GM12878 (cell line): ENCODE data around the gene ASPDH. TPM values are rescaled to one million over a fixed set of nuclear protein-coding genes. Genes with fewer than 3 reads are reported as not detected.

Experiments
- ATAC-seq: fragments of 200-7000 bp; cut with Tn5 transposase; 3 replicates; pipeline ENCODE4 v1.9.1; 2020; ENCODE audit warnings: mild to moderate bottlenecking, moderate library complexity
- BruUV-seq: library from RNA; stranded (reverse); fragments of 400-500 nt; replicated peaks from 2 replicates; lab custom pipeline; 2021; lab: Mats Ljungman, UMichigan
- CTCF ChIA-PET: fragments of 300-600 bp; sonication (Branson Sonifier 250); formaldehyde crosslinking; extraction: SDS; loops from one replicate; lab custom pipeline; 2021; ENCODE audit warnings: inconsistent platforms; lab: Yijun Ruan, JAX
- POLR2A ChIA-PET: fragments of 350-600 bp; formaldehyde crosslinking; extraction: SDS; loops from one replicate; lab custom pipeline; 2021; ENCODE audit warnings: inconsistent platforms; lab: Charles Lee
- RAD21 ChIA-PET: fragments of 300-600 bp; sonication (Branson Sonifier 250); formaldehyde crosslinking; loops from one replicate; lab custom pipeline; 2023; ENCODE audit warnings: antibody characterized with exemption; ENCODE audit not compliant: unreplicated experiment; lab: Charles Lee
- SMC1A ChIA-PET: fragments of 300-600 bp; sonication (Branson Sonifier 250); formaldehyde crosslinking; loops from one replicate; lab custom pipeline; 2023; ENCODE audit not compliant: unreplicated experiment, uncharacterized antibody; lab: Charles Lee
- DNase-seq: peaks from one replicate; pipeline ENCODE4 v3.0.0-alpha.2; 2011; ENCODE audit warnings: low read depth, low spot score
- FAIRE-seq: peaks from 3 replicates; lab custom pipeline; 2011; peaks lifted over from hg19 to GRCh38; lab: Jason Lieb, UNC
- H2AFZ ChIP-seq: 2 replicates; pipeline ENCODE4 v1.6.0; 2011; ENCODE audit warnings: low read depth, low read length, control low read depth; ENCODE audit not compliant: control insufficient read depth
- H3K27ac ChIP-seq: 2 replicates; pipeline ENCODE4 v1.5.1; 2011; ENCODE audit warnings: control low read depth; ENCODE audit not compliant: control insufficient read depth, insufficient read depth
- H3K27me3 ChIP-seq, 2 experiments: replicated peaks in 1 of 2; 2 replicates each; pipeline versions ENCODE4 v1.6.0 to v1.6.1; 2011; ENCODE audit warnings: low read length in 1 of 2; ENCODE audit not compliant: control insufficient read depth in 2 of 2, insufficient read depth in 2 of 2
- H3K36me3 ChIP-seq, 2 experiments: 2 replicates each; pipeline ENCODE4 v1.5.1; 2011; ENCODE audit warnings: low read length in 1 of 2; ENCODE audit not compliant: control insufficient read depth in 2 of 2, insufficient read depth in 2 of 2
- H3K4me1 ChIP-seq: 2 replicates; pipeline ENCODE4 v1.6.1; 2011; ENCODE audit warnings: mild to moderate bottlenecking, low read length, moderate library complexity, mixed read lengths; ENCODE audit not compliant: control insufficient read depth, insufficient read depth
- H3K4me2 ChIP-seq: 2 replicates; pipeline ENCODE4 v1.6.0; 2011; ENCODE audit warnings: control low read depth; ENCODE audit not compliant: control insufficient read depth, insufficient read depth
- H3K4me3 ChIP-seq: fragments of 200-600 bp; sonication (generic); 2 replicates; pipeline ENCODE4 v1.5.1; 2016
- H3K79me2 ChIP-seq: 2 replicates; pipeline ENCODE4 v1.6.0; 2011; ENCODE audit warnings: low read length; ENCODE audit not compliant: control insufficient read depth, insufficient read depth
- H3K9ac ChIP-seq: 2 replicates; pipeline ENCODE4 v1.8.0; 2011; ENCODE audit warnings: low read length, control low read depth, mixed read lengths; ENCODE audit not compliant: control insufficient read depth, insufficient read depth
- H3K9me3 ChIP-seq: replicated peaks from 3 replicates; pipeline ENCODE4 v1.5.1; 2011; ENCODE audit warnings: mild to moderate bottlenecking, low read length; ENCODE audit not compliant: control insufficient read depth, insufficient read depth
- H4K20me1 ChIP-seq: 2 replicates; pipeline ENCODE4 v1.6.0; 2011; ENCODE audit not compliant: control insufficient read depth, insufficient read depth
- GABPA ChIP-seq: IDR thresholded peaks from 2 replicates; pipeline ENCODE4 v1.6.1; 2014; ENCODE audit warnings: antibody characterized with exemption, low read depth, mild to moderate bottlenecking, inconsistent platforms
- GATAD2B ChIP-seq: fragments of 450-650 bp; conservative IDR thresholded peaks from 2 replicates; pipeline ENCODE4 v1.6.1; 2017; ENCODE audit warnings: low read depth, mild to moderate bottlenecking, moderate library complexity
- HCFC1 ChIP-seq: fragments of 150-350 bp; IDR thresholded peaks from 2 replicates; pipeline ENCODE4 v1.6.1; 2014; ENCODE audit warnings: low read length
- KDM1A ChIP-seq: fragments of 200-600 bp; sonication (generic); IDR thresholded peaks from 2 replicates; pipeline ENCODE4 v1.6.1; 2016; ENCODE audit warnings: borderline replicate concordance
- KLF5 ChIP-seq: fragments of 450-650 bp; IDR thresholded peaks from 2 replicates; pipeline ENCODE4 v1.6.1; 2014; ENCODE audit warnings: mild to moderate bottlenecking; ENCODE audit not compliant: partially characterized antibody
- MEF2A ChIP-seq: IDR thresholded peaks from 2 replicates; pipeline ENCODE4 v1.6.1; 2011; ENCODE audit warnings: low read depth, mild to moderate bottlenecking, low read length, moderate library complexity; ENCODE audit not compliant: insufficient read depth
- RCOR1 ChIP-seq: conservative IDR thresholded peaks from 2 replicates; pipeline ENCODE4 v1.6.1; 2012; ENCODE audit warnings: low read depth, low read length, improper control_type of control experiment
- STAT3 ChIP-seq: IDR thresholded peaks from 2 replicates; pipeline ENCODE4 v1.6.1; 2011; ENCODE audit warnings: low read depth, low read length, improper control_type of control experiment
- TBL1XR1 ChIP-seq: IDR thresholded peaks from 2 replicates; pipeline ENCODE4 v1.6.1; 2012; ENCODE audit warnings: low read depth, low read length, improper control_type of control experiment
- TCF3 ChIP-seq: IDR thresholded peaks from 2 replicates; pipeline ENCODE4 v1.6.1; 2012; ENCODE audit warnings: low read depth, mild to moderate bottlenecking, low read length, borderline replicate concordance; ENCODE audit not compliant: insufficient read depth
- ZNF24 ChIP-seq: fragments of 450-650 bp; IDR thresholded peaks from 2 replicates; pipeline ENCODE4 v1.6.1; 2017; ENCODE audit warnings: antibody characterized with exemption, mild to moderate bottlenecking
- WGBS: methylation state at CpG from one replicate; pipeline ENCODE4 v1.1.6; 2016; ENCODE audit warnings: low lambda C conversion rate; ENCODE audit not compliant: insufficient replicate concordance, insufficient coverage; ENCODE audit errors: missing lambda C conversion rate; 5-methylcytosine and 5-hydroxymethylcytosine counted together
- in situ Hi-C: fragments of 300-500 bp; cut with MboI; formaldehyde crosslinking; loops from 9 replicates; pipeline ENCODE4 v1.14.3; 2018; ENCODE audit warnings: mixed read lengths
- intact Hi-C: fragments of 100-400 bp; cut with micrococcal nuclease; formaldehyde crosslinking; loops from one replicate; pipeline ENCODE4 v1.14.2; 2022; ENCODE audit not compliant: unreplicated experiment
- polyA plus RNA-seq, 11 experiments: library from polyadenylated mRNA; depleted of rRNA in 4 of 11; unstranded in 6 of 11; stranded (reverse) in 5 of 11; fragments of >200 nt; fragmentation: Nextera tagmentation in 4 of 11; fragmentation: Illumina TruSeq in 1 of 11; extraction: Ambion mirVana in 4 of 11; extraction: Trizol in 1 of 11; gene quantifications; 1 replicate in 1 of 11; 2 replicates in 10 of 11; pipeline versions ENCODE4 v1.2.1 to v1.2.3, GENCODE V29; 2011 to 2016; ENCODE audit warnings: inconsistent platforms in 2 of 11, missing spikeins in 2 of 11, low read depth in 1 of 11
- total RNA-seq, 4 experiments: library from RNA; depleted of rRNA in 3 of 4; stranded (reverse); fragments of >200 nt in 3 of 4; fragmentation: Illumina TruSeq in 1 of 4; extraction: Trizol in 1 of 4; gene quantifications; 2 replicates each; pipeline versions ENCODE4 v1.2.1 to v1.2.3, GENCODE V29; 2013 to 2021
- TF ChIP-seq, protein P1 (sequence below): IDR thresholded peaks from 2 replicates; pipeline ENCODE4 v1.6.1; 2012; ENCODE audit warnings: low read depth, low read length, improper control_type of control experiment
- TF ChIP-seq, protein P2 (sequence below): fragments of 450-650 bp; formaldehyde crosslinking; IDR thresholded peaks from 2 replicates; pipeline ENCODE4 v1.4.0; 2020; ENCODE audit warnings: mild to moderate bottlenecking, moderate library complexity

Gene ASPDH
- total and polyA plus RNA-seq, 10 of the 15 experiments (the other 5 are each of a cell fraction or from before 2014, with no cell fraction given), result not detected

DNA sequence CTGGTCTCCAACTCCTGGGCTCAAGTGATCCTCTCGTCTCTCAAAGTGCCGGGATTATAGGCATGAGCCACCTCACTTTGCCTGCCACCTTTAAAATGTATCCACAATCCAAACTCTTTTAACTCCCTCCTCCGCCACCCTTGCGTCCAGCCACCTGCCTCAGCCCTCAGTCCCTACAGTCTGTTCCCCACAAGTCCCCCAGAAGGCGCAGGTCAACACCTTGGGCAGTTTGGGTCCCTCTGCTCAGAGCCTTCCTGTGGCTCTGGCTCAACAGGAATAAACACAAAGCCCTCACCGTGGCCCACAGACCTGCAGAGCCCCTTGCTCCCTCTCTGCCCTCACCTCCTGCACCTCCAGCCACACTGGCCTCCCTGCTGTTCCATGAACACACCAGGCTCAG, 44.9 kb downstream of the ASPDH start:
- ATAC-seq, result no peak
- RAD21 ChIA-PET, result no interaction called here
- WGBS, result 41% methylated on average over 6 of the region's 6 CpGs

More for the DNA sequence above, 44.9 kb downstream of the ASPDH start:
- POLR2A ChIA-PET, result no interaction called here
- Histone ChIP-seq H3K4me3 (no peak overlapping the region), H3K9ac (no peak overlapping the region), H3K4me2 (no peak overlapping the region), H3K27ac (no peak overlapping the region), H3K4me1 (no peaks in the 10 kb centered on the region), H4K20me1 (no peaks in the 10 kb centered on the region), H3K79me2 (no peaks in the 10 kb centered on the region), H2AFZ (no peak overlapping the region), H3K9me3 (no peaks in the 10 kb centered on the region), H3K27me3 (no peaks in the 10 kb centered on the region), H3K36me3 (no peaks in the 10 kb centered on the region)
- intact Hi-C loops (no loop called here), in situ Hi-C loops (no loop called here)
- no TSS peak for BruUV-seq
- FAIRE-seq (no peak), DNase-seq (no peak)
- TF ChIP-seq, protein P1, sequence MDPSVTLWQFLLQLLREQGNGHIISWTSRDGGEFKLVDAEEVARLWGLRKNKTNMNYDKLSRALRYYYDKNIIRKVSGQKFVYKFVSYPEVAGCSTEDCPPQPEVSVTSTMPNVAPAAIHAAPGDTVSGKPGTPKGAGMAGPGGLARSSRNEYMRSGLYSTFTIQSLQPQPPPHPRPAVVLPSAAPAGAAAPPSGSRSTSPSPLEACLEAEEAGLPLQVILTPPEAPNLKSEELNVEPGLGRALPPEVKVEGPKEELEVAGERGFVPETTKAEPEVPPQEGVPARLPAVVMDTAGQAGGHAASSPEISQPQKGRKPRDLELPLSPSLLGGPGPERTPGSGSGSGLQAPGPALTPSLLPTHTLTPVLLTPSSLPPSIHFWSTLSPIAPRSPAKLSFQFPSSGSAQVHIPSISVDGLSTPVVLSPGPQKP, result no peak
- no peak for TF ChIP-seq KDM1A
- no peak for TF ChIP-seq RCOR1
- TF ChIP-seq MEF2A, result no peak
- no peak for TF ChIP-seq ZNF24
- TF ChIP-seq KLF5, result no peak
- no peak for TF ChIP-seq GABPA
- no peak for TF ChIP-seq HCFC1
- no peak for TF ChIP-seq TBL1XR1
- no peak for TF ChIP-seq GATAD2B
- TF ChIP-seq STAT3, result no peak
- no peak for TF ChIP-seq TCF3
- TF ChIP-seq, protein P2, sequence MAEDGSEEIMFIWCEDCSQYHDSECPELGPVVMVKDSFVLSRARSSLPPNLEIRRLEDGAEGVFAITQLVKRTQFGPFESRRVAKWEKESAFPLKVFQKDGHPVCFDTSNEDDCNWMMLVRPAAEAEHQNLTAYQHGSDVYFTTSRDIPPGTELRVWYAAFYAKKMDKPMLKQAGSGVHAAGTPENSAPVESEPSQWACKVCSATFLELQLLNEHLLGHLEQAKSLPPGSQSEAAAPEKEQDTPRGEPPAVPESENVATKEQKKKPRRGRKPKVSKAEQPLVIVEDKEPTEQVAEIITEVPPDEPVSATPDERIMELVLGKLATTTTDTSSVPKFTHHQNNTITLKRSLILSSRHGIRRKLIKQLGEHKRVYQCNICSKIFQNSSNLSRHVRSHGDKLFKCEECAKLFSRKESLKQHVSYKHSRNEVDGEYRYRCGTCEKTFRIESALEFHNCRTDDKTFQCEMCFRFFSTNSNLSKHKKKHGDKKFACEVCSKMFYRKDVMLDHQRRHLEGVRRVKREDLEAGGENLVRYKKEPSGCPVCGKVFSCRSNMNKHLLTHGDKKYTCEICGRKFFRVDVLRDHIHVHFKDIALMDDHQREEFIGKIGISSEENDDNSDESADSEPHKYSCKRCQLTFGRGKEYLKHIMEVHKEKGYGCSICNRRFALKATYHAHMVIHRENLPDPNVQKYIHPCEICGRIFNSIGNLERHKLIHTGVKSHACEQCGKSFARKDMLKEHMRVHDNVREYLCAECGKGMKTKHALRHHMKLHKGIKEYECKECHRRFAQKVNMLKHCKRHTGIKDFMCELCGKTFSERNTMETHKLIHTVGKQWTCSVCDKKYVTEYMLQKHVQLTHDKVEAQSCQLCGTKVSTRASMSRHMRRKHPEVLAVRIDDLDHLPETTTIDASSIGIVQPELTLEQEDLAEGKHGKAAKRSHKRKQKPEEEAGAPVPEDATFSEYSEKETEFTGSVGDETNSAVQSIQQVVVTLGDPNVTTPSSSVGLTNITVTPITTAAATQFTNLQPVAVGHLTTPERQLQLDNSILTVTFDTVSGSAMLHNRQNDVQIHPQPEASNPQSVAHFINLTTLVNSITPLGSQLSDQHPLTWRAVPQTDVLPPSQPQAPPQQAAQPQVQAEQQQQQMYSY (CRISPR knock-in tag), result no peak
- CTCF ChIA-PET, result no interaction called here
- SMC1A ChIA-PET, result no interaction called here
